ENCODE data around the gene OR13D1. TPM values are rescaled to one million over a fixed set of nuclear protein-coding genes. Genes with fewer than 3 reads are reported as not detected.

Gene OR13D1
- total and polyA plus RNA-seq, 9 of the 15 experiments (the other 6 are each of a cell fraction or from before 2014, with no cell fraction given) = not detected

DNA sequence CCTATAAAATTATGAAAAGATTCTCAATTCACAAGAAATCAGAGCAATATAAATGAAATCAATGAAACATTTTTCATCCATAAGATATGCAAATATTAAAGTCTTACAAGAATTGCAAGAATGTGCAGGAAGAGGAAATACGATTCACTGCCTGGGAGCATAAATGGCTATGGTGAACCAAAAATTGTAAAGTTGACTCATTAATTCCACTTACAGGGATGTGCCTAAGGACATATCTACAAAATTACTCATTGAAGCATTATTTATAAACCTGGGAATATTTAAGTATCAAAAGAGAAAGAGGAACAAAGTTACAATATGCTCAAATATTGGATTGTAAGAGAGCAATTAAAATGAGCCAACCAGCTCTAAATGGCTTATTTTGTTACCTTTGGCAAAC, 46.3 kb downstream of the OR13D1 start:
- intact Hi-C loops (cut with micrococcal nuclease) = loop anchor here (5.0 to 10.0 kb wide), 2 partner anchors 256 to 368 kb away; no protein-coding TSS in a partner anchor
- Histone ChIP-seq H3K4me3 (no peak overlapping the region), H3K9me3 (replicated peaks; ENCODE audit: control insufficient read depth, insufficient read depth, low read depth, low read length) (no peaks in the 10 kb centered on the region), H3K27me3 (ENCODE audit: control insufficient read depth in 2 of 2, insufficient read depth in 2 of 2, low read length in 2 of 2) (no peaks in the 10 kb centered on the region), H3K27ac (ENCODE audit: extremely low read depth, low read depth, low read length) (no peak overlapping the region), H4K20me1 (replicated peaks; ENCODE audit: control insufficient read depth, insufficient read depth, low read length) (no peaks in the 10 kb centered on the region), H3K9ac (ENCODE audit: insufficient read depth in 1 of 2, low read depth in 2 of 2, low read length in 2 of 2) (no peak overlapping the region), H3K4me1 (replicated peaks in 1 of 2; ENCODE audit: control insufficient read depth in 2 of 2, insufficient read depth in 2 of 2, low read length in 2 of 2) (peaks cover 1 to 8% of the 10 kb centered on the region in 2 experiments; a peak in 4 of 5 replicates), H3K36me3 (ENCODE audit: control insufficient read depth, insufficient read depth, low read length) (no peaks in the 10 kb centered on the region), H3K9me1 (ENCODE audit: control insufficient read depth, insufficient read depth, low read length) (no peaks in the 10 kb centered on the region), H3K79me2 (ENCODE audit: control insufficient read depth, insufficient read depth, low read length) (no peaks in the 10 kb centered on the region), H2AFZ (ENCODE audit: low read depth, low read length) (no peak overlapping the region), H3K4me2 (ENCODE audit: insufficient read depth, low read length) (no peak overlapping the region)
- no TSS peak for BruUV-seq (replicated peaks)
- POLR2A ChIA-PET = no interaction called here
- DNase-seq (ENCODE audit: extremely low read depth in 1 of 4, low spot score in 3 of 4) (no peak), ATAC-seq (no peak), FAIRE-seq (no peak)
- 44% methylated on average over 1 of the region's 1 CpG for WGBS (ENCODE audit: insufficient coverage, low coverage, missing lambda C conversion rate)
- CTCF ChIA-PET (ENCODE audit: low intra/inter-chr PET ratio) = no interaction called here
- in situ Hi-C loops (cut with MboI) = no loop called here
- TF ChIP-seq ZC3H4 (CRISPR knock-in tag; IDR thresholded peaks at IDR 0.05; ENCODE audit: borderline replicate concordance) (no peak), PHF21A (IDR thresholded peaks at IDR 0.05; ENCODE audit: borderline replicate concordance, low read depth) (no peak), RAD51 (IDR thresholded peaks at IDR 0.05; ENCODE audit: borderline replicate concordance, low read depth) (no peak), KDM4B (IDR thresholded peaks at IDR 0.05; ENCODE audit: borderline replicate concordance in 2 of 2, low read depth in 1 of 2) (no peak), CEBPZ (IDR thresholded peaks at IDR 0.05; ENCODE audit: borderline replicate concordance, low read depth, low read length) (no peak), BRF2 (IDR thresholded peaks at IDR 0.05; ENCODE audit: borderline replicate concordance, insufficient read depth, insufficient read length) (no peak), CXXC5 (CRISPR knock-in tag; IDR thresholded peaks at IDR 0.05) (no peak), ZNF436 (CRISPR knock-in tag; IDR thresholded peaks at IDR 0.05) (no peak), MECOM (CRISPR knock-in tag; IDR thresholded peaks at IDR 0.05) (no peak), THAP12 (CRISPR knock-in tag; IDR thresholded peaks at IDR 0.05) (no peak), ILK (tag; IDR thresholded peaks at IDR 0.05; ENCODE audit: borderline replicate concordance, low read depth) (no peak)
- TF ChIP-seq, protein P1, sequence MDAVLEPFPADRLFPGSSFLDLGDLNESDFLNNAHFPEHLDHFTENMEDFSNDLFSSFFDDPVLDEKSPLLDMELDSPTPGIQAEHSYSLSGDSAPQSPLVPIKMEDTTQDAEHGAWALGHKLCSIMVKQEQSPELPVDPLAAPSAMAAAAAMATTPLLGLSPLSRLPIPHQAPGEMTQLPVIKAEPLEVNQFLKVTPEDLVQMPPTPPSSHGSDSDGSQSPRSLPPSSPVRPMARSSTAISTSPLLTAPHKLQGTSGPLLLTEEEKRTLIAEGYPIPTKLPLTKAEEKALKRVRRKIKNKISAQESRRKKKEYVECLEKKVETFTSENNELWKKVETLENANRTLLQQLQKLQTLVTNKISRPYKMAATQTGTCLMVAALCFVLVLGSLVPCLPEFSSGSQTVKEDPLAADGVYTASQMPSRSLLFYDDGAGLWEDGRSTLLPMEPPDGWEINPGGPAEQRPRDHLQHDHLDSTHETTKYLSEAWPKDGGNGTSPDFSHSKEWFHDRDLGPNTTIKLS (IDR thresholded peaks at IDR 0.05; ENCODE audit: borderline replicate concordance, low read depth) = no peak
- TF ChIP-seq, protein P2, sequence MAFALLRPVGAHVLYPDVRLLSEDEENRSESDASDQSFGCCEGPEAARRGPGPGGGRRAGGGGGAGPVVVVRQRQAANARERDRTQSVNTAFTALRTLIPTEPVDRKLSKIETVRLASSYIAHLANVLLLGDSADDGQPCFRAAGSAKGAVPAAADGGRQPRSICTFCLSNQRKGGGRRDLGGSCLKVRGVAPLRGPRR (CRISPR knock-in tag; IDR thresholded peaks at IDR 0.05) = no peak
